ENCODE measurements around the gene G6PC1.

- TF ChIP-seq CTCF (conservative IDR thresholded peaks at IDR 0.05): no peak
- TF ChIP-seq ZFX (IDR thresholded peaks at IDR 0.05): no peak
Measured at GRCh38 chr17:42853597-42853967, 47.0 kb upstream of the G6PC1 start.

Measured in C4-2B (cell line).